NCI-H128 (cell line): Measurements from ENCODE around the gene PTPRN.

ENCODE experiments used
- DNase-seq: peaks from one replicate; lab custom pipeline; 2025; ENCODE audit not compliant: unreplicated experiment; lab: John Stamatoyannopoulos, UW

PTPRN gene

GRCh38 chr2:219246559-219246958 is 62.6 kb downstream of the PTPRN start:
- DNase-seq = no peak

GRCh38 chr2:219245899-219246230 is 63.3 kb downstream of the PTPRN start:
- no peak for DNase-seq

GRCh38 chr2:219245148-219245898 is 63.9 kb downstream of the PTPRN start, which contains the start of the genes GLB1L and STK16:
Gene GLB1L, minus strand, starts transcription at chr2:219245444. Its CDS starts 1,871 bp downstream, at chr2:219243573.
Gene STK16, plus strand, starts transcription at chr2:219245479. Its CDS starts 521 bp downstream, at chr2:219246000.
- DNase-seq = peak; percentile 43

GRCh38 chr2:219244789-219245147 is 64.4 kb downstream of the PTPRN start:
- no peak for DNase-seq

- no peak for DNase-seq
Observed at GRCh38 chr2:219243291-219243761, 65.9 kb downstream of the PTPRN start.
